ENCODE data around the gene OPALIN.

DNA sequence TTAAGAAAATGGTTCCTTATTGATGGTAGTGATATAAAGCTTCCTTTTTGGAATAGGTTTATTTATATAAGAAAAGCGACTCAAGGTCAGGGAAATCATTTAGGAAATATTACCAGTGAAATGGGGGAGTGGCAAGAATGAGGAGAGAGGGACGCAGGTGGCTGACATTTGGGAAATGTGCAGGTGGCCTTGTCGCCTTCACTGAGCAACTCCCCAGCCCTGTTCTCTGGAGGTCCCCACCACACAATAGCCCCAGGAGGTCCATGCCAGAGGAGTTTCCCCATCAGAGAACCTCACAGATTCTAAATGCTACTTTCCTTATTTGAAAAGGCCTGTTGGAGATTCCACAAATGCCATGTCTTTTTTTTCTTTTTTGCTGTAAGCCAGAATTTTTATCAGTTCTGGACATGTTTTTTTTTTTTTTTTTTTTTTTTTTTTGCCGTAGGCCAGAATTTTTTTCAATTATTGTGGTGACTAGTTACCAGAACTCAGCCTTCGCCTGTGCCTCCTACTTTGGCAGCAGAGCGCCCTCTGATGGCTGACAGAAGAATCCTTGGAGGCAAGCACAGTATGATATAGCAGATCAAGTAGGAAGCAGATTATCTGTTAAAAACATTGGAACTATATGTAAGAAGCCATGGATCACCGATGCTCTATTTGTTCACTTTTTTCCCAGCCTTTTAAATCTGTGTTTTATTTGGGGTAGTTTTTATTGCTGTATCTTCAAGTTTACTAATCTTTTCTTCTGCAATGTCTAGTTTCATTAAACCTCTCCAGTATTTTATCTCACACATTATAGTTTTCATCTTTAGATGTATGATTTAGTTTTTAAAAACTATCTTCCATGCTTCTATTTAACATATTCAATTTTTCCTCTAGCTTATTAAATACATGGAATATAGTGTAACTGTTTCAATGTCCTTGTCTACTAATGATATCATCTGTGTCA is 18.6 kb downstream of the OPALIN start:
- TF ChIP-seq, protein P1, sequence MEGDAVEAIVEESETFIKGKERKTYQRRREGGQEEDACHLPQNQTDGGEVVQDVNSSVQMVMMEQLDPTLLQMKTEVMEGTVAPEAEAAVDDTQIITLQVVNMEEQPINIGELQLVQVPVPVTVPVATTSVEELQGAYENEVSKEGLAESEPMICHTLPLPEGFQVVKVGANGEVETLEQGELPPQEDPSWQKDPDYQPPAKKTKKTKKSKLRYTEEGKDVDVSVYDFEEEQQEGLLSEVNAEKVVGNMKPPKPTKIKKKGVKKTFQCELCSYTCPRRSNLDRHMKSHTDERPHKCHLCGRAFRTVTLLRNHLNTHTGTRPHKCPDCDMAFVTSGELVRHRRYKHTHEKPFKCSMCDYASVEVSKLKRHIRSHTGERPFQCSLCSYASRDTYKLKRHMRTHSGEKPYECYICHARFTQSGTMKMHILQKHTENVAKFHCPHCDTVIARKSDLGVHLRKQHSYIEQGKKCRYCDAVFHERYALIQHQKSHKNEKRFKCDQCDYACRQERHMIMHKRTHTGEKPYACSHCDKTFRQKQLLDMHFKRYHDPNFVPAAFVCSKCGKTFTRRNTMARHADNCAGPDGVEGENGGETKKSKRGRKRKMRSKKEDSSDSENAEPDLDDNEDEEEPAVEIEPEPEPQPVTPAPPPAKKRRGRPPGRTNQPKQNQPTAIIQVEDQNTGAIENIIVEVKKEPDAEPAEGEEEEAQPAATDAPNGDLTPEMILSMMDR (IDR thresholded peaks at IDR 0.05) = peak in 5 of 6 experiments; percentile 24 to 71 (median 60)
- TF ChIP-seq POLR2A (IDR thresholded peaks at IDR 0.05) = no peak
